ENCODE data around the gene RGS12.

RGS12 gene

DNA sequence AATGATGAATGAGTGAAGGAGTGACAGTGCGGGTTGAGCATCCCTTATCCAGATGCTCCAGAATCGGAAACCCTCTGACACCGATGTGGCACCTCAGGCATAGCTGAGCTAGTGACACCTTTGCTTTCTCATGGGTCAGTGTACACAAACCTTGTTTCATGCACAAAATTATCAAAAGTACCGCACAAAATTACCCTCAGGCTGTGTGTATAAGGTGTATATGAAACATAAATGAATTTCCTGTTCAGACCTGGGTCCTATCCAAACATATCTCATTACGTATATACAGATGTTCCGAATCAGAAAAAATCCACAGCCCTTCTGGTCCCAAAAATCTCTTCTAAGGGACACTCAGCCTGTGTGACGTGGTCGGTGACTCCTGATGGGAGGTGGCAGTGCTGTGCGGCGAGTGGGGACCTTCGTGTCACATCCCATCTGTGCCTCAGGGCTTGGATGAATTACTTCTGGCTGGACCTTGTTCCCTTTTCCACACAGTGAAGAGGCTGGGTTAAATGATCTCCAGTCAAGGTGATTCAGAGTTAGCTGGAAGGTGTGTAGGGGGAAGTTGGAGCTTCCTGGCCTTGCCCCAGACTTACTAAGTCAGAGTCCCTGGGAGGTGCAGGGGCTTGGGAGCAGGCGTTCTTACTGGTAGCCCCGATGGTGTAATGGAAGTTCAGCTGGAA lies 18.8 kb downstream of the RGS12 start:
- no peak for DNase-seq

DNA sequence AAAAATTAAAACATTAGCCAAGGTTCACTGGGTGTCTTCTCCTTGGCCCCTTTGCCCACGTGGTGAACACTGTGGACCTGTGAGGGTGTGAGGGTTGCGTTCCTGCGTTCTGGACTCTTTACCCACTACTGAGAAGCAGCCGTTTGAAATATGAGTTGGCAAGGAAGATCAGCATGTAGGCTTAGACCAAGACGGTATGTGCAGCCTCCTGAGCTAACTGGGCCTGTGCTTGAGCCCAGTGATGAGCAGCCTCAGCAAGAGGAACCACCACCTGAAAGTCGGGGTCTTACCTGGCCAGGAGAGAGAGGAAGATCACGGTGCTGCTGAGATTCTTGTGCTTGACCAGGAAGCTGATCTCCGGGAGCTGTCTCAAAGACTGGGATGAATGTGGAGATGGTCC lies 19.5 kb downstream of the RGS12 start:
- DNase-seq, result no peak

DNA sequence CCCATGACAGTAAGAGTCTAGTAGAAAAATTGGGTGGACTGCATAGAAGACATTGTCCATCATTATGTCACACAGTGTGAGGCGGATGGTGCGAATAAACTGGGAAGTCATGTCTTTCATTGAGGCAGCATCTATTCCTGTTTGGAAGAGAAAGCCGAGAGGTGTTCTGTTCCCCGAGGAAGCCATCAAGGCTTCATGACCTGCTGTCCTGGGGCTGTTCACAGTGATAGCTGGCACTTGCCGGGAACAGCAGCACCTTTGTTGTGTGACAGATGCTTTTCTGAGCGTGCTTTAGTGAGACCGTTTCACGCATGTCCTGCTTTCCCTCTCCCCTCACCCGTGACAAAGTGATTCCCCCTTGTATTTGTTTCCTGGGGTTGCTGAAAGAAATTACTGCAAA lies 20.3 kb downstream of the RGS12 start:
- no peak for DNase-seq

DNA sequence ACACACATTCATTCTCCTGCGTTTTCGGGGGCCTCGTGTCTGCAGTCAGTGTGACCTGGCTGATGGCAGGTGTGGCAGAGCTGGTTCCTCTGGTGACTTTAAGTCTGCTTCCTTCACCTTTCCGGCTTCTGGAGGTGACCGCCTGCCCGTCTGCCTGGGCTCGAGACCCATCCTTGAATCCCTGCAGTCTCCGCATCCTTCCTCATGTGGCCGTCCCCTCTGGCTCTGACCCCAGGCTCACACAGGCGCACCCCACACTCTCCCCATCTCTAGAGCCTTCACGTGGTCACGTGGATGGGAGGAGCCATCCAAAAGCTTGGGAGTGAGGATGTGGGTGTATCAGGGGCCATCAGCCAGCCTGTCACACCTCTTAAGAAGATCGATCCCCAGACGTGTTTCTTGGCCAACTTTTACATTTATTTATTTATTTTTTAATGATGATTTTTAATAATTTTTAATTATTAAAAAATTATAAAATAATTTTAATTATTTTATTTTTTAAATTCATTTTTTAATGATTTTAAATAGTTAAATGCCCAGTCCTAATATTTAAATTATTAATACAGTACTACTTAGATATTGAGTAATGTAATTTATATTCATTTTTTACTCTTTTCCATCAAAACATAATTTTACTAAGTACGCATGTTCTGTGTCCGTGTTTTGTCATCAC lies 20.9 kb downstream of the RGS12 start:
- no peak for DNase-seq

DNA sequence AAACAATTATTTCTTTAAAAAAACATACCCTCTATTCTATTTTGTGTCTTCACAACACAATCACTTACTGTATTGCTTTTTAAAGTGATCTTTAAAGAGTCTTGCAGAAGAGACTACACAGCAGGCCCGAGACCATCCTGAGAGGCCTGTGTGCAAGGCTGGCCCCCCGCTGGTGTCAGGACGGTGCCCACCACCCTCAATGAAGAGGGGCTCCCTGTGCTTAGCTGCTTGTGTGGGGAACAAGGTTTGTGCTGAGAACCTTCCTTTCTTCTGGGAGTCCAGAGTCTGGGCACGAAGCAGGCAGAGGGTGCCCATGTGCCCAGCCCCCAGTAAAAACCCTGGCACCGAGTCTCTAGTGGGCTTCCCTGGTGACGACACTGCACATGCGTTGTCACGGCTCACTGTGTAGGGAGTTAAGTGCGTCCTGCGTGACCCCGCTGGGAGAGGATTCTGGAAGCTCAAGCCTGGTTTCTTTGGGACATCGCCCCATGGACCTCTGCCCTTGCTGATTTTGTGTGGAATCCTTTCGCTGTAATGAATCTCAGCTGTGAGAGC lies 22.0 kb downstream of the RGS12 start:
- DNase-seq, result no peak

DNA sequence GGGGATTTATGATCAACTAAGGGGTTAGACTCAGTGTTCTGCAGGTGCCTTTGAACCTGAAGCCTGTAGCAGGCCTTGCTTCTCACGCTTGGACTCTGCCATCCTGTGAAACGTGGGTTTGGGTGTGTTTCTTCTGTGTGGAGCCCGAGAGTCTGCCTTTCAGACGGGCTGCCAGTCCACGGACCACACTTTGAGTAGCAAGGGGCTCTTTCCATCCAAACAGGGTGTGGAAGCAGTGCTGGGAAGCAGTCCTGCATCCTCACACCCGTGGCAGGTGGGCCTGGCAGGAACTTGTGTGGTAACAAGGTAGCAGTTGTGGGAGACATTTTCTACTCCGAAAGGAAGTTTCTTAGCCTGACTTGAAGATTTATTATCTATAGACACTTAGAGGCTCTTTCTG lies 22.7 kb downstream of the RGS12 start:
- DNase-seq, result no peak

DNA sequence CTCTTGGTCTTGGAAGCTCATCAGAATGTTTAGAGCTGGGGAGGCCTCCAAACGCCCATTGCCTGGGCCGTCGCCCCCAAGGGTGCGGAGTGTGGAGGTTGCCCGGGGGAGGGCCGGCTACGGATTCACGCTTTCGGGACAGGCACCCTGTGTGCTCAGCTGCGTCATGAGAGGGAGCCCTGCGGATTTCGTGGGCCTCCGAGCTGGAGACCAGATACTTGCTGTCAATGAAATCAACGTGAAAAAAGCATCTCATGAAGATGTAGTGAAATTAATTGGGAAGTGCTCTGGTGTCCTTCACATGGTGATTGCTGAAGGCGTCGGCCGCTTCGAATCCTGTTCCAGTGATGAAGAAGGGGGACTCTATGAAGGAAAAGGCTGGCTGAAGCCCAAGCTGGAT lies 23.3 kb downstream of the RGS12 start:
- no peak for DNase-seq

DNA sequence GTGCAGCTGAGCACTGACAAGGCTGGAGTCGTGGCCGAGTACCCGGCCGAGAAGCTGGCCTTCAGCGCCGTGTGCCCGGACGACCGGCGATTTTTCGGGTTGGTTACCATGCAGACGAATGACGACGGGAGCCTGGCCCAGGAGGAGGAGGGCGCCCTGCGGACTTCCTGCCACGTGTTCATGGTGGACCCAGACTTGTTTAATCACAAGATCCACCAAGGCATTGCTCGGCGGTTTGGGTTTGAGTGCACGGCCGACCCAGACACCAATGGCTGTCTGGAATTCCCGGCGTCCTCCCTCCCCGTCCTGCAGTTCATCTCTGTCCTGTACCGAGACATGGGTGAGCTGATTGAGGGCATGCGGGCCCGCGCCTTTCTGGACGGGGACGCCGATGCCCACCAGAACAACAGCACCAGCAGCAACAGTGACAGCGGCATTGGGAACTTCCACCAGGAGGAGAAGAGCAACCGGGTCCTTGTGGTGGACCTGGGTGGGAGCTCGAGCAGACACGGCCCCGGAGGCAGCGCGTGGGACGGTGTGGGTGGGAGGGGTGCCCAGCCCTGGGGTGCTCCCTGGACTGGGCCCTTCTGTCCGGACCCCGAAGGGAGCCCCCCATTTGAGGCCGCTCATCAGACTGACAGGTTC lies 24.3 kb downstream of the RGS12 start:
- DNase-seq, result no peak

DNA sequence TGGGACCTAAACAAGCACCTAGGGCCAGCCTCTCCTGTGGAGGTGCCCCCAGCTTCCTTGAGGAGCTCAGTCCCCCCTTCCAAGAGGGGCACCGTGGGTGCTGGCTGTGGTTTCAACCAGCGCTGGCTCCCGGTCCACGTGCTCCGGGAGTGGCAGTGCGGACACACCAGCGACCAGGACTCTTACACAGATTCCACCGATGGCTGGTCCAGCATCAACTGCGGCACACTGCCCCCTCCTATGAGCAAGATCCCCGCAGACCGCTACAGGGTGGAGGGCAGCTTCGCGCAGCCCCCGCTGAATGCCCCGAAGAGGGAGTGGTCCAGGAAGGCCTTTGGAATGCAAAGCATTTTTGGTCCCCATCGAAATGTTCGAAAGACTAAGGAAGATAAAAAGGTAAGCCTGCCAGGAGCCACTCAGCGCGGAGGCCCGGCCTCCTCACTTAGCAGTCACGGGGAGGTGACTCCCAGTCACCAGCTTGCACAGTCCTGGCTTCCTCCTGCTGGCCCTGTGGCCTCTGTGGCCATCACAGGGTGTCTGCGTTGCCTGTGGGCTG lies 24.9 kb downstream of the RGS12 start:
- DNase-seq, result no peak

DNA sequence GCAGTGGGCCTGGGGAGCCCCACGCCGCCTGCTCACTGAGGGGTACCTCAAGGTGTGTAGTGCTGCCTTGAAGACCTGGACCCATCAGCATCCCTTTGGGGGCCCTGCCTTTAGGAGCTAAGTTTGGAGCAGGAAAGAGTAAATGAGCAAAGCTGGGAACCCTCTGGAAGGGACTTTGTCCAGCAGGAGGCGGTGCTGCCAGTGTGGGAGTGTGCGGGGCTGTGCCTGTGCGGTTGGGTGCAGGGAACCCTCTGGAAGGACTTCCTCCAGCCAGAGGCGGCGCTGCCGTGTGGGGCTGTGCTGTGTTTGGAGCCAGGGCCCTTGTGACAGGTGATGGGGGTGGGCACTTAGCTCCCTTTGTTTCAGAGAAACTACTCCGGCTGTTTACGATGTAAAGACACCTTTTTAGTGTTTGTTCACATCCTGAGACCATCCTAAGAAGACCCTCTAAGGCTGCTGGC lies 25.8 kb downstream of the RGS12 start:
- no peak for DNase-seq

DNA sequence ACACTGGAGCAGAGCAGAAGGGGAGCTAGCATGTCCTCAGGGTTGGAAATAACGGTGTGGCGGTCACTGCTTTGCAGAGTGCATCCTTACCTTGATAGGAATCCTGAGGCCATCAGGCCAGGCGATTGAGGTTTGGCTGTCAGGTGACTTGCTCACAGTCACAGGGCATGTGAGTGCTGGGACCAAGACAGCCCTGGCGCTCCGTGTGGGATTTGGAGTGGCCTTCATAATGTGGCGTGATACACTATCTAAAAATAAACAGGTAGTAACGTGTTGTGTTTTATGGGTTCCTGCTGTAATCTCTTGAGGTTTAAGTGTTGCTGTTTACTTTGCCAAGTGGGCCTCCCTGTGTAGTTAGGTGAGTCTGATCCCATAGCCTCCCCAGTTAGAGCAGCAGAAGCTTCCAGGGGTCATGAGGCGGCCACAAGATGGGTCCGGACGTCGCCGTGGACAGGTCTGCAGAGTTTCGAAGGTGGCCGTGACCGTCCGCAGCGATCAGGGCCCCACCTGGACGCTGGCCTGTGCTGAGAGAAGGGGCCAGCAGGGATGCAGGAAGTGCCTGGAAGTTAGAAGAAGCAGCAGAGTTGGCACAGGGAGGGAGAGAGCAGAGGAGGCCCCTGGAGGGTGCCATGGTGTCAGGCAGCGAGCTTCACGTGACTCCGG lies 27.7 kb downstream of the RGS12 start:
- no peak for DNase-seq

DNA sequence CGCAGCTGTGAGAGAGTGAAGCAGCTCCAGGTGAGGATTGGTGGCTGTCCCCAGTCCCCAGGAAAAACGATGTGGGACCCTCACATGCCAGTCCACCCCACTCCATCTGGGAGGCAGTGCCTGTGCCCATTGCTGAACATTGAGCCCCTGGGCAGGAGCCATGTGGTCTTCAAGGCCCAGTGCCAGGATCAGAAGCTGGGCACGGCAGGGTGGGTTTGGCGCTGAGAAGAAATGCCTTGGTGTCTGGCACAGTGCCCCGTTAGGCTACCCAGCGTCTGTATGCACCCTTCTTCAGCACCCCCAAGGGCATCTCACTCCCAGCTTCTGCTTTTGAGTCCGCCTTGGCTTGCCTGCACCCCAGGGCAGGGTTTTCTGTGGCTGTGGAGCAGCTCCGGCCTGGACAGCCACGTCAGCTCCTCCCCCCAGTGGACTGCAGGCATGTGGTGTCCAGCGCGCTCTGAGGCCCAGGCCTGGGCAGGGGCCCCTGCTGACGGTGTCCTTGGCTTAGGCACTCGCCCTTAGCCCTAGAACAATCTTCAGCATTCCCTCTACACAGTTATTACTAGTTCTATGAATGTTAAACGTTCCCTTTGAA lies 28.6 kb downstream of the RGS12 start:
- DNase-seq, result no peak

DNA sequence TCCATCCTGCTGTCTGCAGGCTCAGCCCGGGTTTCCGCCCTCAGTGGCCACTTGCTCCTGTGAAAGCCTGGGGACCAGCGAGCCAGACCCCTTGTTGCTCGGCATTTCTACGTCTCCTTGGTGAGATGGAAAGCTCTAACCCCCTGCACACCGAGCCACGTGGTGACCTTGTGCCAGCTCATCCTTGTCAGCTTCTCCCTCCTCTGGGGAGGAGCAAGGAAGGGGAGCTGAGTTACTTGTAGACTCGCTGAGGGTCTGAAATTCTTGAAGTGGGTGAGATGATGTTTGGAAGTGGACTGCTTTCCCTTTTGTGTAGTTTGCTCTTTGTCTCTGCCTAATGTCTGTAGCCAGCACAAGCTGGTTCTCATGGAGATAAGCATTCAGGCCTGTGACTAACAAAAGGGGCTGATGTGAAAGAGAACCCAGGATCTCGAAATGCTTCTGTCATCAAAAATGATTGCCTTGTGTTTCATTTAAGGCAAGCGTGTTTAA lies 29.3 kb downstream of the RGS12 start:
- DNase-seq, result no peak

DNA sequence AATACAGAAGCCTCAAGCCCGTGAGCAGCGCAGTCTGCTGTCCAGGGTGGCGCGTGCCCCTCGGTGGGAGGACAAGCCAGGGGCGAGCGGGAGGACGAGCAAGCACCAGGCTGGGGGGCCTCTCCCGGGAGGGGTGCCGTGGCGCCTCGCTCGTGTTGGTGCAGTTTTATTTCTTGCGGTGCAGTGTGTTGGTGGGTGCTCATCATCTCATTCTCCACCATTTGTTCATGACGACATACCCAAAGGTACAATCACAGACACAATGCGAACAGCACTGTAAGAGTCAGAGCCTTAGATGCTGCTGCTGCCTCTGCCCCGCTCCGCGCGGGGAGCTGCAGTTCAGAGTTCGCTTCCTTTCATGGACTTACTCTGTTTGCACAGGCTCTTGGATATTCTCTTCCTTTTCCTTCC lies 30.3 kb downstream of the RGS12 start:
- no peak for DNase-seq

DNA sequence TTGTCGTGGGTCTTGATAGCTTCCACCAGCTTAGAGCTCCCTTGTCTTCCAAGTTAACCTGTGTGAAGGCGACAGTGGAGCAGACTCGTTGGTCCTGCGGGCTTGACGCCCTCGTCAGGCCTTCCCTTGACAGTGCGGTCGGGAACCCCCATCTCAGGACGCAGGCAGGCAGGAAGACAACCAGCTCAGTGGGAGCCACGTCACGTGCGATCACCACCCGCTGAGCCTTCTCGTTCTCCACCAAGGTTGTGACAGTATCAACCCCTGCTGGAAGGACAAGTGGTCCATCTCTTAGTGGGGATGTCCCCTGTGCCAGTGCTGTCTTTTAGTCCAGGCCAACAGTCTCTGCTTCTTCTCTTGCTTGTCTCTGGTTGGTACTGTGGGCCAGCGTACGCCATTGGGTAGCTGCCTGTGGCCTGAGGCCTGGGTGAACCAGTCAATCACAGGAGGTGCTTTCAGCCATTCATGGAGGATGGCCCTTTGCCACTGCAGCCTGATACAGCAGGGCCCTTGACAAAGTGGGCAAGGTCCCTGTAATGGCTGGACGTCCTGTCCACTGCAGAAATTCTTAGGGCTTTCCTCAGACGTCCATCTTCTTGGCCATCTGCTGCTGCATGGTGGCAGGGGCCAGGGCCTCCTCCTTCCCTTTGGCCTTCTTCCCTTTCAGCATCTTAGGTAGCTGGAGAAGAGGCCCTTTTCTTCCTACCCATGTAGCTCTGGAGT lies 31.4 kb downstream of the RGS12 start:
- DNase-seq, result no peak

DNA sequence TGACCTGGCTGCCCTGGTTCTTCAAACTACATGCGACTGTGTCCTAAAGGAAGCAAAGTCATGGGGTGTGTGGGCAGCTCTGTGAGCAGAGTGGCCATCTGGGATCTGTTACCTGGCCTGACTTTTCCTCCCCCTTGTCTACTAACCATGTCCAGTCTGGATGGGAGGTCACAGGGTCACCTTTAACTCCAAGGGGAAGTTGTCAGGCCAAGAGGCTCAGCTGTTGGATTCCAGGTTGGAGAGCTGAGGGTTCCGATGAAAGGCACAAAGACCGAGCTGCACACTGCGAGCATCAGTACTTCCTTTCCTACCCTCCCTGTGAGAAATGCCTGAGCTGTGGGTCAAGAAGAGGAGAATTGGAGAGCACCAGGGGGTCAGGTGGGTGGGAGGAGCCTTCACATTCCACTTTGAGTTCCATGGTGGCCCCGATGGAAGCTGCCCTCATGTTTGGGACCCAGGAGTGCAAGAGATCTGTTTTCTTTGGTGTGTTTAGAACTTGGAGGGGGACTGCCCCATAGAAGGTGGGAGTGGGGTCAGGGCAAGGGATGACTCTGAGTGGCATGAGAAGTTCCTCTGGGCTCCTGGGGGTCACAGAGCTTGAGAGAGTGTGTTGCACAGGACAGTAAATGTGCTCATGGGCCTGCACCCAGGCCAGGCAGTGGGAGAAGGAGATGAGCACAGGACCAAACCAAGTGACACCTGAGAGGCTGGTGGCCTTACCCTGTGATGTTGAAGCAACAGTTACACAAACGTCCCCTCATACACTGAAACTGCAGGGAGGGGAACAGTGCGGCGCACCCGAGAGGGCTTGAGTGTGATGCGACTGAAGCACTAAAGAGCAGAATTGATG lies 36.2 kb downstream of the RGS12 start:
- DNase-seq, result no peak

DNA sequence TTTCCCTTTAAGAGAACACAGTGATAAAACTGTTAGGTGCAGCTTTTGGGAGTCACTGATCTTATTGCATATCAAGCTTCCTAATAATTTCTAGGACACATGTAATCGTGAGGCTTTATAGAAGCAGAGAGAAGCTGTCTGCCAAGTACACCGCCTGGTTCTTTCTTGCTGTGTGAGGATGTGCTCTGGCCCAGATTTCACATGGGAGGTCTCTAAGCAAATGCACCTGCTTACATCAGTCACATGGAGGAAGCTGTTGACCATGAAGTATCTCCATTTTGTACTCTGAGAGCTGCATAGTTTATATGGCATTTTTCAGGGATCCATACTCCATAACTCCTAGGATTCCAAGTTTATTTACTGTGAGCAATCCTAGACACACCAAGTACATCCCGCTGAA lies 37.1 kb downstream of the RGS12 start:
- no peak for DNase-seq

DNA sequence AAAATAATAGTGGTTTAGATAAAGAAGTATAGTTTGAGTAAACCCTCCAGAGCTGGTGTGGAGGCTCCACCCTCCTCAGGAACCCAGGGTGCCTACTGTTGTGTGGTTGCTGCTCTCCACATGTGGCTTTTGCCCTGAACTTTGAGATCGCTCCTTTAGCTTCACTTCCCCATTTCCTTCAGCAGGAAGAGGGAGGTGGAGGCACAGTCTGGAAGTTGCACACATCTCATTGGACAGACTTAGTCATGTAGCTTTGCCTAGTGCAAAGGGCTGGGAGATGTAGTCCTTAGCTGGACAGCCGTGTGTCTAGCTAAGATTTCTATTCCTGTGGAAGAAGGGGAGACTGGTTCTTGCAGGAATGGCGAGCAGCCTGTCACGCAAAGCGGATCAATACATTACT lies 37.9 kb downstream of the RGS12 start:
- no peak for DNase-seq

DNA sequence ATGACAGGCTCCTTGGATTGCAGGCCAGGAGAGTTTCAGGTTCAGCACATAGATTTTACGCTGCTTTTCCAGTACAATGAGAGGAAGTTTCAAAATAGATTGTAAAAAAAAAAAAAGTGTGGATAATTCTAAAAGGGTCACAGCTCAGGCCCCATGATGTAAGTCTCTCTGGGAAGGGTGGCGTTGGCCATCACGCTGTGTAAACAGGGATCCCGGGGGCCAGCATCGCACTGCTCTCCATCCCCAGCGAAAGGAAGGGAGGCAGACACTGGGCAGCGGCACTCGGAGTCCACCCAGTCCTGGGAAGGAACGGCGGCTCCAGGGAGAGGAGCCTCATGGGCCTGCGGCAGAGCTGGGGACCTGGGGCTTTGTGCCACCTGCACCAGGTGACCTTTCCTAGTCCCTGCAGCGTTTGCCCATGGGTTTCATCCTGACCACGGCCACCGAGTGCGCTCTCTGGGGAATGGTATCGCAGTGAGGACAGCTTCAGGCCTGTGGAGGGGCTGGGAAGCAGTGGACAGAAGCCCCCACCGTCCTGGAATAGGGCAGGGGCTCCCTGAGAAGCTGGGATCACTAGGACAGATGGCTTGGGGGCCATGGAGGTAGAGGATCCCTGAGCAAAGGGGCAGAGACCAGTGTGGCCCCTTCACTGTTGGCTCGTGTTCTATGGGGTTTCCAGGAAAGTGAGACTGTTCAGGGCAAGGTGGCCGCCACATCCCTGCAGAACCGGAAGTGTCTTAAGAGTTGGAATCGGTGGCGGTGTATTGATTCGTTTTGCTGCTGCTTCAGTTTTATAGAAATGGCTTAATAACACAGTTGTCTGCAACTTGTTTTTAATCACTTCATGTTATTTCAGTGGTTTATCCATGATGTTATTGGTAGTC lies 38.9 kb downstream of the RGS12 start:
- no peak for DNase-seq

DNA sequence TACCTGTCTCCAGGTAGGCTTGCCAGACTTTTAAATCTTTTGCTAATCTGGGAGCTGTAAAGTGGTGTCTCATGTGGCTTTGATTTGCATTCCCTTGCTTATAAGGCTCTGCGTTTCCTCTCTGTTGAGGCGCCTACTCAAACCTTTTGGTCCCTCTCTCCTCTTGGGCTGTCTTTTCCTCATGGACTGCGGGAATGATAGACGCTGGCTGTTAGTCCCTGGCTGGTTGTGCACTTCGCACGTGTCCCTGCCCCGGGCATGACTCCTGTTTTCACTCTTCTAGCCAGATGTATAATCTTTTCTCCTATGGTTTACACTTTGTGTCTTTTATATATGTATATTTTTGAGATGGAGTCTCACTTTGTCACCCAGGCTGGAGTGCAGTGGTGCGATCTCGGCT lies 39.7 kb downstream of the RGS12 start:
- DNase-seq, result no peak
